Endodermal cell (in vitro differentiated cells): ENCODE results near the gene KRTAP9-2. TPM values are rescaled to one million over a fixed set of nuclear protein-coding genes. Genes with fewer than 3 reads are reported as not detected.
"Not testable (repeated sequence)": the region's sequence is repeated elsewhere in the genome, so short reads cannot be mapped to it uniquely, and the experiment has no call there.

Experiments
- DNase-seq: peaks from one replicate; pipeline ENCODE4 v3.0.0-alpha.2; 2017
- H3K27ac ChIP-seq: 2 replicates; pipeline ENCODE4 v1.5.1; 2013; ENCODE audit warnings: mild to moderate bottlenecking, low read depth, low read length, moderate library complexity
- H3K27me3 ChIP-seq: 2 replicates; pipeline ENCODE4 v1.6.1; 2013; ENCODE audit warnings: mild to moderate bottlenecking, low read length, moderate library complexity; ENCODE audit not compliant: insufficient read depth, control insufficient read depth, poor library complexity, severe bottlenecking
- H3K36me3 ChIP-seq: 2 replicates; pipeline ENCODE4 v1.7.0; 2013; ENCODE audit warnings: mild to moderate bottlenecking, low read length, moderate library complexity; ENCODE audit not compliant: control insufficient read depth, insufficient read depth
- H3K4me1 ChIP-seq: one replicate; pipeline ENCODE4 v1.7.0; 2013; ENCODE audit warnings: low read length; ENCODE audit not compliant: control insufficient read depth, insufficient read depth
- H3K4me3 ChIP-seq: 2 replicates; pipeline ENCODE4 v1.5.1; 2013; ENCODE audit warnings: mild to moderate bottlenecking, low read length, moderate library complexity
- H3K9ac ChIP-seq: 2 replicates; pipeline ENCODE4 v1.6.1; 2013; ENCODE audit warnings: mild to moderate bottlenecking, low read length, moderate library complexity; ENCODE audit not compliant: poor library complexity, severe bottlenecking; ENCODE audit errors: extremely low read depth
- H3K9me3 ChIP-seq: 2 replicates; pipeline ENCODE4 v1.6.1; 2013; ENCODE audit warnings: mild to moderate bottlenecking, low read length, moderate library complexity; ENCODE audit not compliant: control insufficient read depth
- H3K27ac Mint-ChIP-seq: 2 replicates; pipeline ENCODE4 v1.8.0; 2020; ENCODE audit warnings: mixed read lengths
- H3K27me3 Mint-ChIP-seq: 2 replicates; pipeline ENCODE4 v1.8.0; 2021; ENCODE audit warnings: mild to moderate bottlenecking, mixed read lengths; ENCODE audit not compliant: insufficient read depth
- H3K36me3 Mint-ChIP-seq: 2 replicates; pipeline ENCODE4 v1.8.0; 2020; ENCODE audit warnings: low read depth, mixed read lengths
- H3K4me1 Mint-ChIP-seq: 2 replicates; pipeline ENCODE4 v1.8.0; 2020; ENCODE audit warnings: mixed read lengths
- H3K4me3 Mint-ChIP-seq: 2 replicates; pipeline ENCODE4 v1.8.0; 2020; ENCODE audit warnings: mild to moderate bottlenecking, moderate library complexity, mixed read lengths
- H3K9me3 Mint-ChIP-seq: 2 replicates; pipeline ENCODE4 v1.8.0; 2020; ENCODE audit warnings: mild to moderate bottlenecking, mixed read lengths
- WGBS, 2 experiments: methylation state at CpG; one replicate each; pipeline versions ENCODE4 v1.1.5 to v1.1.7; 2013; ENCODE audit warnings: missing lambda C conversion rate in 2 of 2, mixed read lengths in 1 of 2; ENCODE audit not compliant: insufficient coverage in 1 of 2, insufficient read length in 1 of 2; 5-methylcytosine and 5-hydroxymethylcytosine counted together
- total RNA-seq, 2 donors: library from RNA; stranded (reverse); fragmentation: NEBNext Ultra II Directional in 1 of 2; extraction: Animal tissue kit (Norgen Biotek cat#: 25700) in 1 of 2; gene quantifications; 2 replicates in 1 of 2; 3 replicates in 1 of 2; pipeline ENCODE4 v1.2.1, GENCODE V29; 2021
- TF ChIP-seq, protein P1 (sequence below): fragments of 200-600 bp; sonication (generic); conservative IDR thresholded peaks from 2 replicates; pipeline ENCODE4 v1.5.0; 2021; ENCODE audit warnings: antibody characterized with exemption, mild to moderate bottlenecking

The KRTAP9-2 gene
- total RNA-seq, 2 donors from 2014 or later, result not detected

DNA sequence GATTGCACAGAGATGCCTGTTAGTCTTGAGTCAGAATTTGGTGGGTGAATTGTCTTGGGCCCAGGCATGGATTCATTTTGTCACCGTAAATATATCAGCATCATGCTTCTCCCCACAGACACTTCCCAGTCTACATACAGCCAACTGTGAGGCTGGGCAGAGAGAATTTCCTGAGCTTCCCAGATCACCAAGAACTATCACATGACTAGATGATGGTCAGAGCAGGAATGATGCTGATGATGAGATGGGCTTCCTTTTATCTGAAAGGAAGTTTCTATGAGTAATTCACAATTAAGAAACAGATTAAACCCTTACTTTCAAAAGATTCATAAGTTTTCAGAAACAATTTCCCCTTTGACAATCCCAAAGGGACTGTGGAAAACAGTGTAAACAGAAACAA lies 28.4 kb downstream of the KRTAP9-2 start:
- H3K9me3 ChIP-seq, result no peaks in the 10 kb centered on the region
- no peaks in the 10 kb centered on the region for H3K36me3 Mint-ChIP-seq
- DNase-seq, result no peak
- no peaks in the 10 kb centered on the region for H3K9me3 Mint-ChIP-seq
- H3K27me3 Mint-ChIP-seq, result peaks cover 43% of the 10 kb centered on the region
- no peak overlapping the region for H3K9ac ChIP-seq
- no peak overlapping the region for H3K27ac Mint-ChIP-seq
- TF ChIP-seq, protein P1, sequence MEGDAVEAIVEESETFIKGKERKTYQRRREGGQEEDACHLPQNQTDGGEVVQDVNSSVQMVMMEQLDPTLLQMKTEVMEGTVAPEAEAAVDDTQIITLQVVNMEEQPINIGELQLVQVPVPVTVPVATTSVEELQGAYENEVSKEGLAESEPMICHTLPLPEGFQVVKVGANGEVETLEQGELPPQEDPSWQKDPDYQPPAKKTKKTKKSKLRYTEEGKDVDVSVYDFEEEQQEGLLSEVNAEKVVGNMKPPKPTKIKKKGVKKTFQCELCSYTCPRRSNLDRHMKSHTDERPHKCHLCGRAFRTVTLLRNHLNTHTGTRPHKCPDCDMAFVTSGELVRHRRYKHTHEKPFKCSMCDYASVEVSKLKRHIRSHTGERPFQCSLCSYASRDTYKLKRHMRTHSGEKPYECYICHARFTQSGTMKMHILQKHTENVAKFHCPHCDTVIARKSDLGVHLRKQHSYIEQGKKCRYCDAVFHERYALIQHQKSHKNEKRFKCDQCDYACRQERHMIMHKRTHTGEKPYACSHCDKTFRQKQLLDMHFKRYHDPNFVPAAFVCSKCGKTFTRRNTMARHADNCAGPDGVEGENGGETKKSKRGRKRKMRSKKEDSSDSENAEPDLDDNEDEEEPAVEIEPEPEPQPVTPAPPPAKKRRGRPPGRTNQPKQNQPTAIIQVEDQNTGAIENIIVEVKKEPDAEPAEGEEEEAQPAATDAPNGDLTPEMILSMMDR, result no peak
- no peaks in the 10 kb centered on the region for H3K36me3 ChIP-seq
- no peaks in the 10 kb centered on the region for H3K4me1 ChIP-seq
- H3K4me1 Mint-ChIP-seq, result no peaks in the 10 kb centered on the region
- H3K4me3 Mint-ChIP-seq, result no peak overlapping the region
- 55% methylated on average over 1 of the region's 1 CpG; no CpG with 5 or more reads in 1 of the 2 experiments for WGBS, 2 experiments
- H3K27me3 ChIP-seq, result peaks cover 60% of the 10 kb centered on the region
- H3K4me3 ChIP-seq, result no peak overlapping the region
- H3K27ac ChIP-seq, result no peak overlapping the region

GRCh38 chr17:41255381-41256290 lies 29.2 kb downstream of the KRTAP9-2 start, which contains the start of gene KRTAP9-9:
KRTAP9-9 (plus strand) TSS chr17:41255384.
- not testable (repeated sequence) for H3K27ac Mint-ChIP-seq, H3K36me3 Mint-ChIP-seq, H3K9me3 ChIP-seq, H3K4me1 Mint-ChIP-seq, DNase-seq, H3K4me1 ChIP-seq, H3K27ac ChIP-seq, H3K36me3 ChIP-seq, H3K4me3 Mint-ChIP-seq, H3K4me3 ChIP-seq, H3K9ac ChIP-seq, H3K9me3 Mint-ChIP-seq
- H3K27me3 ChIP-seq, result peaks cover 60% of the 10 kb centered on the region
- H3K27me3 Mint-ChIP-seq, result peaks cover 43% of the 10 kb centered on the region
- 78% methylated on average over 5 of the region's 5 CpGs; no CpG with 5 or more reads in 1 of the 2 experiments for WGBS, 2 experiments

GRCh38 chr17:41256291-41256685 lies 29.8 kb downstream of the KRTAP9-2 start:
- H3K4me1 ChIP-seq, result no peaks in the 10 kb centered on the region
- H3K27ac ChIP-seq, result no peak overlapping the region
- TF ChIP-seq, protein P1, result no peak
- Mint-ChIP-seq H3K27me3 (peaks cover 44% of the 10 kb centered on the region), H3K4me1 (no peaks in the 10 kb centered on the region), H3K4me3 (no peak overlapping the region), H3K9me3 (no peaks in the 10 kb centered on the region), H3K36me3 (no peaks in the 10 kb centered on the region), H3K27ac (no peak overlapping the region)
- no peak overlapping the region for H3K4me3 ChIP-seq
- no CpG with 5 or more reads among the region's 1 CpG for WGBS, 2 experiments
- DNase-seq, result no peak
- no peaks in the 10 kb centered on the region for H3K9me3 ChIP-seq
- no peaks in the 10 kb centered on the region for H3K36me3 ChIP-seq
- peaks cover 58% of the 10 kb centered on the region for H3K27me3 ChIP-seq
- no peak overlapping the region for H3K9ac ChIP-seq
